ENCODE measurements around the gene HS3ST1.
"Not testable (repeated sequence)": the region's sequence is repeated elsewhere in the genome, so short reads cannot be mapped to it uniquely, and the experiment has no call there.

The HS3ST1 gene

DNA sequence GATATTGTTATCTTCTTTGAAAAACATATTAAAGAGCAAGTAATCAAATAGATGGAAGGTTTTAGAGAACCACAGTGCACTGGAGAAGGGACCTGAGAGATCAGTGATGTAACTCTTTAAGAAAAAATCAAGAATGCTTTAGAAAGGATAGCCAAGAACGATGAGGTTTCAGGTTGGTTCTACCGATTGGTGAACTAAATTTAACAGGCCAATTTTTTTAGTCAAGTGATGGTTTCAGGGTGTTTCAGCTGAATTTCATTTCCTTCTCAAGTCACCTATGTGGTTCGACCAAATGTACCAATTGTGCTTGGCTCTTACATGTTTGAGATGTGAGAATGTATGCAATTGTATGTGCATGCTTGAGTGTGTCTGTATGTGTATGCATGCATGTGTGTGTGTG, 26.5 kb downstream of the HS3ST1 start:
- DNase-seq (ENCODE audit: low read depth in 2 of 2): no peak

DNA sequence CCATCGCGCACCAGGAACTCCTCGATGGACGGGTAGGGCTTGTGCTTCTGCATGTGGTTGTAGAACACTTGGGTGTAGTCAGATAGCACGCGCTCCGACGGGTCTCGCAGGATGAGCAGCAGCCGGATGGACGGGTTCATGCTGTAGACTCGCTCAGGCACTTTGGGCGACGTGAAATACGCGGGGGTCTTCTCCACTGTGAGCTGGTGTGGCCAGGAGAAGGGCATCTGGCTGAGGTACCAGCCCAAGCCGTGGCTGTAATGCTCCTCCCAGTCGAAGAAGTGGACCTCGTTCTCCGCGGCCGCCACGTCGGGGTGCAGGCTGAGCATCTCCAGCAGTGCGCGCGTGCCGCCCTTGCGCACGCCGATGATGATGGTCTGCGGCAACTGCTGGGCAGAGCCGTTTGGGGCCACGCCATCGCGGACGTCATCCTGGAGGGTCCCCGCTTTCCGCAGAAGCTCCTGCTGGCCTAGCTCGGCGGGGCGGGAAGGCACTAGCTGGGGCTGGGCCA, 29.2 kb downstream of the HS3ST1 start:
- no peak for DNase-seq (ENCODE audit: low read depth in 2 of 2)

DNA sequence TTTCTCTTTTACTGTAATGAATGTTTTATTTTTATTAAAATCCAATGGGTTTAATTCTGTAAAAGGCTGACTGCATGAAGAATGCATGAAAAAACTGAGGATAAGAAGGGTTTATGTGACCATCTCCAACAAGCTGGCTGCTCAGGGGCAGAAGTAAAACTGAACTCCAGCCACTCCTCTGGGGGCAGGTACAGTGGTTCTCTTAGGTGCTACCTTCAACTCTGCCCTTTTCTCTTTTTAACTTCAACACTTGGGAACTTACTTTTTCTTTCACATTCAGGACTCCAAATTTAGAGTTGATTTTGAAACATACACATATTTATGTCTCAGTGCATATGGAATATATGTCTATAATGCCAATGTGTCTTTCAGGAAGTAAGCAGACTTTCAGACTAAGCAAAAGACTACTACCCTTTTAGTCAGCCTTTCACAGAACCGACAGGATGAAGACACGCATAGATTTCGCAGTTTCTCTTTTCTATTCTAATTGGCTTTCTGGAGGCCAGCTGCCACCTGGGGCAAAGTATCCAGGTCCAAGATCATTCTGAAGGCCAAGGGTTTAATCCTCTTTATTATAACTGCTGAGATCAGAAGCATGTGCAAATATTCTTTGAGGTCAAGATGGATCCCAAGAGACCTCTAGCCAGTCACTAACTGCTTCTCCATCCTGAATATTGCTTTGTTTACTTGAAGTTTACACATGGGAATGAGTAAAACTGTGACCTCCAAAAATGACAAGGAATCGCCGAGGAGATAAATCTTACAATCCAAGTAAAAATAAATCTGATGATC, 30.7 kb downstream of the HS3ST1 start:
- DNase-seq (ENCODE audit: low read depth in 2 of 2): no peak

- no peak for DNase-seq (ENCODE audit: low read depth in 2 of 2)
These were observed 31.5 kb downstream of the HS3ST1 start for GRCh38 chr4:11397146-11397545.

DNA sequence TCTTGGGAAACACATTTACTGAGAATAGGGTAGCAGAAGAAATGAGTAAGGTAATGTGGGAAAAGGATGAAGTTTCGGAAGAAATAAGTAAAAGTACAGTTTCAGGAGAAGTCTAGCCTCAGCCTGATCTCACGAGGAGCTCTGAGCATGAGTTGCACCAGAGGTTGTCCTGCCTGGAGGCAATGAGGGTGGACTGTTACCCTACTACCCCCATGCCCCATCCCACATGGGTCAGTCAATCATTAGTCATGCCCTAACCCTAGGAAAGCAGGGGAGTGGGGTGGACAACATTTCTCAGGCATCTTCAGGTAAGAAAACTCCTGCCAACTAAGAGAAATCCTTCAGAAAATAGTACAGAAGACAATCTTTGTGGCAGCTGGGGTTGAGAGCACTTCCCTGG, 35.1 kb downstream of the HS3ST1 start:
- DNase-seq (ENCODE audit: low read depth in 2 of 2): no peak

GRCh38 chr4:11384072-11384471, 44.6 kb downstream of the HS3ST1 start:
- DNase-seq (ENCODE audit: low read depth in 2 of 2): not testable (repeated sequence)

GRCh38 chr4:11376571-11376970, 52.1 kb downstream of the HS3ST1 start:
- DNase-seq (ENCODE audit: low read depth in 2 of 2): no peak

GRCh38 chr4:11376146-11376545, 52.5 kb downstream of the HS3ST1 start:
- no peak for DNase-seq (ENCODE audit: low read depth in 2 of 2)

DNA sequence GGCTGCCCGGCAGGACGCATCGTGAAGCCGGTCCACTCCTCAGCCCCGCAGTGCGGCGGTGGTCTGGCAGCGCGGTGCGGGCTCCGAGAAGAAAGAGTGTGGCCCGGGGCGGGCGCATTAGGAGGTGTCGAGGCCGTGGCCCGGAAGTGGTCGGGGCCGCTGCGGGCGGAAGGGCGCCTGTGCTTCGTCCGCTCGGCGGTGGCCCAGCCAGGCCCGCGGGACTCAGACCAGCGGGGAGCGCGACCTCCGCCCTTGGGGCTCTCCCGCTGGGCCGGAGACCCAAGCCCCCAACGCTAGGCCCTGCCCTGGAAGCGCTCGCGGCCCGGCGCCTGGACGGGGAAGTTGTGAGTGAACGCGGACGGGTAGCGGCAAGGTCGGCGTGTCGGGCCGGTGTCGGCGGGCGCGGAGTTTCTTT, 60.0 kb downstream of the HS3ST1 start:
- DNase-seq (ENCODE audit: low read depth in 2 of 2): no peak

DNA sequence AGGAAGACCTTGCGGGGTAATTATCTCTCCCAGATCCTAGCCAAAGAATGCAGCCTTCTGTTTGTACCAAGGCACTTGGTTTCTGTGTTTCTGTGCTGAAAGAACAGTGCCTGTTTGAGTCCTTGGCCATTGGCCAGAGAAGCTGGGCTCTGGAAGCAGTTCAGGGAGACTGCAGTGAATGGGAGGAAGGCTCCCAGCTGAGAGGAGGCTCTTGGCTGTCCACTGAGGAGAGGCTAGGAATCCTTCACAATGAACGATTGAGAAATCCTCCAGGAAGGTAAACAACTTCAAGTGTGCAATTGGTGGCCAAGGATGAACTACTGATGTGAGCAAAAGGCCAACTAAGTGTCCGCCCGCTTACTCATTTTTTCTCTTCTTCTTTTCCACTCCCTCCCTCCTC, 61.3 kb downstream of the HS3ST1 start:
- no peak for DNase-seq (ENCODE audit: low read depth in 2 of 2)

- DNase-seq (ENCODE audit: low read depth in 2 of 2): no peak
These were observed 61.8 kb downstream of the HS3ST1 start for GRCh38 chr4:11366859-11367258.

- no peak for DNase-seq (ENCODE audit: low read depth in 2 of 2)
These were observed 63.7 kb downstream of the HS3ST1 start for GRCh38 chr4:11365039-11365438.

DNA sequence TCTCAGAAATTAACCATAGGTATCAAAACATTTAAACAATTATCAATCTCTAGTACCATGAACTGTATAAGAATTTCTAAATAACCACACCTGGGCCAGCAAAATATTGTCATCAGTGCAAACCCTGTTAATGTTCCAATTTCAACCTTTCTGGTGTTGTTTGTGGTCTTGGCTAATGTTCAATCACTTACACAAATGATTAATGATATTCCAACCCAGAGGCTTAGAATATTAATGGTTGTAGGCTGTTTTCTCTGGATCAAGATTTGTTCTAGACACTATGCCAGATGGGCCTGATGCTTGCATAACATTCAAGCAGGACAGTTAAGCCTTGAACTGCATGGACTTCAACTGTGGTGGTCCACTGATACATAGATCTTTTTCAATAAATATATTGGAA, 69.1 kb downstream of the HS3ST1 start:
- no peak for DNase-seq (ENCODE audit: low read depth in 2 of 2)

DNA sequence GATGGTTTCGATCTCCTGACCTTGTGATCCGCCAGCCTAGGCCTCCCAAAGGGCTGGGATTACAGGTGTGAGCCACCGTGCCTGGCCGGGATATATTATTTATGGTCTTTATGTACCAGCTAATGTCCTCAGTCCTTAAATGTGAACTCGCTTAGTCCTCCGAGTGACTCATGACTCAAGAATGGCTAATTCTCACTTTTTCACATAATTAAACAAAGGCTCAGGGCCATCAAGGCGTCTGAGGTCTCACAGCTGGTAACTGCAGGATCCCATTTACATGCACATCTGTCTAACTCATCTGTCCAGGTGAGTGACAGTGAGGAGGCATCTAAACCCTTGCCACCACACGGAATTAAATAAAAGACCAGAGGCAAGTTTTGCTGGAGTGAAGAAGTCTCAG, 73.5 kb downstream of the HS3ST1 start:
- DNase-seq (ENCODE audit: low read depth in 2 of 2): no peak

GRCh38 chr4:11354531-11354930, 74.2 kb downstream of the HS3ST1 start:
- no peak for DNase-seq (ENCODE audit: low read depth in 2 of 2)

DNA sequence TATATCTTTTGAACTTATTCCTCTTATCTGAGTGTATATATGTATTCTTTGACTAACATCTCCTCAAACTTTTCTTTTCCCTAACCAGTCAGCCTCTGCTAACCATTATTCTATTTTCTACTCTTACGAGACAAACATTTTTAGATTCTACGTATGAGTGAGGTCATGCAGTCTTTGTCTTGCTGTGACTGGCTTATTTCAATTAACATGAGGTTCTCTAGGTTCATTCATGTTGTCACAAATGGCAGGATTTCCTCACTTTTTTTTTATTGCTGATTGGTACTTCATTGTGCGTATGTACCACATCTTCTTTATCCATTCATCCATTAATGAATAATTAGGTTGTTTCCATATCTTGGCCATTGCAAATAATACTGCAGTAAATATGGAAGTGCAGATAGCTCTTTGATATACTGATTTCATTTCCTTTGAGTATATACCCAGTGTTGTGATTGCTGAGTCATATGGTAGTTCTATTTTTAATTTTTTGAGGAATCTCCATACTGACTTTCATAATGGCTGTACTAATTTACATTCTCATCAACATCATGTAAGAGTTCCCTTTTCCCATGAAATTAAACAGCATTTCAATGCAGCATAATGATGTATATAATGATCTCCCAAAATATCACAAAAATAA, 80.1 kb downstream of the HS3ST1 start:
- no peak for DNase-seq (ENCODE audit: low read depth in 2 of 2)

DNA sequence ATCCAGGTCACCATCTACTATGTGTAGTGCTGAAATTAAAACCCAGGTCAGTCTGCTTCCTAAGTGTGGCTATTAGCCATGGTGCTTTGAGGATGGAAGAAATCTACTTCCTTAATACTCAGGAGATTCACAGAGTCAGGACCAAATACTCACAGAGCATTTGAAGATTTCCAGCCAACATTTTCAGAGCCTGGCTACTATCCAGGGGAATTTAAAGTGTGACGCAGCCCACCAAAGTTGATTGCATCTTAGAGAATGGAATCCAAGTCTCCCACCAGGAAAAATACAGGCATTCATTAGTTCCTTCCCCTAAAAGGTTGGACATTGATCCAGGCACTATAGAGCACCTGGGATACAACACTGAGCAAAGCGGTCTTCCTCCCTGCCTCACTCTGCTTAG, 83.8 kb downstream of the HS3ST1 start:
- DNase-seq (ENCODE audit: low read depth in 2 of 2): no peak

DNA sequence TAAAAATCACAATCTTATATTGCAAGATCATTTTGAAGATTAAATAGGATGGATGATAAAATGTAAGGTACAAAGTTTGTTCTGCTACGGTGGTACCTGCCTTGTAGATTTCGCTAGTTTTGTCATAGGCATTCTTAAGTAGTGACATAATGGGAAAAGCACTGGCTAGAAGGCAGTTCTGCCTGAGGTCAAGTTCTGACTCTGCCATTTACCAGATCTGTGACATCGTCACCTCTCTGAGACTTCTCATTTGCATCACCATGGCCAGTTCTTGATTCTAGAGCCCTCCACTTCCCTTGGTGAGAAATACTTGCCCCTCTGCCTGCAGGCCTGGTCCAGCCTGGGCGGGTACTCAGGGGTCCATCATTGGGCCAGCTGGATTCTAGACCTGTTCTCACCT, 85.2 kb downstream of the HS3ST1 start:
- no peak for DNase-seq (ENCODE audit: low read depth in 2 of 2)
